Amniotic epithelial cell (primary cell): ENCODE results near the gene MYORG.

Source experiments
- DNase-seq: peaks from one replicate; pipeline ENCODE4 v3.0.0-alpha.2; 2010; ENCODE audit warnings: low read depth

The MYORG gene

DNA sequence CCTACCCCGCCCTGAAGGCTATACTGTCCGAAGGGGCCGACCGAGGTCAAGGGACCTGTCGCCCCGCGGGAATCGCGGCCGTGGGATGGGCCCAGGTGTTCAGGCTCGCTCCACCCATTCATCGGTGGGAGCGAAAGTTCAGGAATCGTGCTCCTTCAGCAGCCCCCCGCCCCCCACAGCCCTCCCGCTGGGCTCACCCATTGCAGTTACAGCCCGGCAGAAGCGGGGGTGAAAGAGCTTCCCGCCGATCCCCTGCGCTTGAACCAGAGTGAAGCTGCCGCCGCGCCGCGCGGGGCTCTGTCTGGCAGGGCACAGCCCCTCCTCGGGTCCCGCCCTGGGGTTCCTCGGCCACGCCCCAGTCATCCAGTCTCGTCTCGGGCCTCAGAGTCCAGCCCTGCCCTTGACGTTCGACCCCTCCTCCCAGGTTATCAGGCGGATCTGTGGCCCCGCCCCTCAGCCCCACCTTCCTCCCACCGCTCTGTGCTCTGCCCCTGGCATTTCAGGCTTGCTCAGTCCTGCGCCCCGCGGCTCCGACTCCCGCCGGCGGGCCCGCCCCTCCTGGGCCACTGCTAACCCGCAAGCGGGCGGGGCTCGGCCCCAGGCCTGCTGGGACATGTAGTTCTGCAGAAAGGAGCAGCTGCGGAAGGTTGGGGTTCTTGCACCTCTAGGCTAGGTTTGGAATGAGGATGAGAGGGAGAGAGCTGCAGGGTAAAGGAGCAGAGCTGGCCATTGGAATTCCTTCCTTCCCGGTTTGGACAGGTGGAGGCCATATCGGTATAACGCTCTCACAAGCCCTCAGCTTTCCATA lies at the start of gene MYORG:
MYORG (minus strand) TSS at position 303 of the 808 bp plus-strand sequence. CDS start 3,955 bp downstream, outside the sequence.
- DNase-seq: peak; percentile 89

GRCh38 chr9:34419716-34420504 lies 43.2 kb upstream of the MYORG start:
- no peak for DNase-seq

GRCh38 chr9:34417734-34418133 lies 41.0 kb upstream of the MYORG start:
- DNase-seq: no peak

GRCh38 chr9:34413231-34413852 lies 36.6 kb upstream of the MYORG start:
- DNase-seq: peak; percentile 53

GRCh38 chr9:34412336-34412735 lies 35.6 kb upstream of the MYORG start:
- DNase-seq: no peak

GRCh38 chr9:34409154-34409553 lies 32.5 kb upstream of the MYORG start:
- DNase-seq: no peak

DNA sequence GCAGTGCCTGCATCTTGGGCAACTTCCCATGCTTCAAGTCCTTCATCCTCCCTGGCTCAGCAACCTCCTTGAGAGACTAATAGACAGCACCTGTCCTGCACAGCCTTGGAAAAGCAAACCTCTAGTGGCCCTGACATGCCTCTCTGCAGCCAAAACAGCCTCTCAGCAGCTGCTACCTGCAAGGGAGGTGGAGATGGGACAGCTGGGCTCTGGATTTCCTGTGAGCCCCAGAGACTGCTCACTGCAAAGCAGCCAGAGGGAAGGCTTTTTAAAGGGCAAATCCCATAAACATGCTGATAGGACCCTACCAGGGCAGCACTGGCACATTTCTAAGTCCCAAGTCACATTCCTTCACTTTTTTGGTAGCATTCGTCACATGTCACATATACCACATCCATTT lies 31.5 kb upstream of the MYORG start:
- no peak for DNase-seq

- DNase-seq: no peak
Observed at GRCh38 chr9:34406219-34406618, 29.5 kb upstream of the MYORG start.

GRCh38 chr9:34405719-34406118 lies 29.0 kb upstream of the MYORG start:
- DNase-seq: peak; percentile 54

DNA sequence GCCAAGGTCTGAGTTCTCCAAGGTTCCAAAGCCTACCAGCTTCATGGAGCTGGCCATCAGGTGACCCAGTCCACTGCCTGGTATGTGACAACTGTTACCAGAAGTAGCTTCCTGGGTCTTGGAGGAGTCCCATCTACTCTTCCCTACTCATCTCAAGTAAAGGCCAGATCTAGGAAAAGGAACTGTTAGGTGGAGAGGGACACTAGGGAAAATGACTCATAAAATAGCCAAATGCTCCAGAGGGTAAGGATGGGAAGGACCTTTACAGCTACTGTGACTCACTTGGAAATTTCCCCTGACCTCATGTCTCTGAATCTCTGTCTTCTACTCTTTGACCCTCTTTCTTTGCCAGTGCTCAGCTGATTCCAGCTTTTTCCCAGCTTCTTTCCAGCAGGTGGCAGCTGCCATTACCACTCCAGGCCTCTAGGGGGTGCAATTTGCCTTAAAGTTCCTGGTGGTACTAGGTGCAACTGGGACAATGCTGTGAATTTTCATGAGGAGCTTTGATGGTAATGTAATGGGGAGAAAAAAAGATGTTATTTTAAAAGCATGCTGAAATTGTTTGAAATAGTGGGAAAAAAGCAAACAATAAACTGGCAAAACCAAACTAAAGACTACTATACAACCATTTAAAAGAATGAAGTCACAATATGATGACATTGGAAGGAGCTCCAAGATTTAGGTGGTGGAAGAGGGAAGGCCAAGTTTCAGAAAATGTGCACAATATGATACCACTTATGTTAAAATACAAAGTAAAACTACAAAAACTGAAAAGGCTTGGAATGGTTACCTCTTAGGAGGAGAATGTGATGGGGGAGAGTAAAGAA lies 27.1 kb upstream of the MYORG start:
- DNase-seq: peak; percentile 52

DNA sequence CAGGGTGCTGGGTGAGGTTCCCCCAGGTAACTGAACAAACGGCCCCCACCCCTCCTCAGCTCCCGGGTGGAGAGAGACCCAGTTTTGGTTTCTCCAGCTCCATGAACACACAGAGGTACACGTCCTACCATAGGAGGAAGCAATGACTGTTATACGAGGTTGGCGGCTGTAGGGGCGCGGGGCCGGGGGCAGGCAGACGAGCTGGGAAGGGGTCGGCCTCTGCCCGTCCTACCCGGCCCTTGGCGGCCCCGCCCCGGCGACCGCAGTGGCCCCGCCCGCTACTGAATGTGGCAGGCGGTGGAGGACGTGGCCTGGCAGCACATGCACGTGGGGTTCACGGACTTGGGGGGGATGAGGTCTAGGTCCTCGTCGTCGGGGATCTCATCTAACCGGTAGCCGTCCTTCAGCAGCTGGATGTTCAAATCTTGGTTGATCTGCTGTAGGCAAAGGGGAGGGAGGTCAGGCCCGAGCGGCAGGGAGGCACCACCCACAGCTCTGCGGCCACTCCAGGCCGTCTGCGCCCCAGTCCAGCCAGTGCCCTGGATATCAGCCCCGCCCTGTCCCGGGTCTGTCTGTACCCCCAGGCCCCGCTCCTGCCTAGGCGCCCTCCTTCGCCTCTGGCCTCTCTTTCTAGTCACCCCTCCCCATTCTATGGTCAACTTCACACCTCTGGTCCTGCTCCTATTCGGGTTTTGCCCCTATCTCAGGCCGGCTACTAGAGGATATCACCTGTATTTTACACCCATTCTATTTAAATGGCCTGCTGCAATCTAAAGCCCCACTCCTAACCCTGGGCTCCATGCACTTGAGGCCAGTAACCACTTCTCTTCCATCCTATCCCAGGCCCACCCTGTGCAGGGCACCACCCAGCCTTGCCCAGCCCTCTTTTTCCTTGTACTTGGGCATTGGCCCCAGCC lies 24.2 kb upstream of the MYORG start:
- DNase-seq: no peak

GRCh38 chr9:34400275-34400674 lies 23.6 kb upstream of the MYORG start:
- DNase-seq: no peak

DNA sequence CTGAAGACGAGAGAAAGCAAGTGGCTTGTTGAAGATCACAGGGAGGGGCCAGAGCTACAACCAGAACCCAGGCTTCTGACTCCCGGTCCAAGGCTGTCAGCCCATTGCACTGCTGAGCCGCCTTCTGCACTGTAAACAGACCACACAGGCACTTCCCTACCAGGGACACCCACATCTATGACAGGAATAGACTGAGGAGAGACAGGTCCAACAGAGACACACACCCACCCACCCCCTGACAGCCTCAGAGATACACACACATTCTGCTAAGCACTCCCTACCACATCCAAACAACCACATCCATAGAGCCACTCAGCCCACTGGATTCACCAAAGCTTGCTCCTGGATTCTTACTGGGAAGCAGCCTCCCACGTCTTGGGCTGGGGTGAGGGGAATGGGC lies 23.0 kb upstream of the MYORG start:
- no peak for DNase-seq

- no peak for DNase-seq
Observed at GRCh38 chr9:34398875-34399274, 22.2 kb upstream of the MYORG start.

GRCh38 chr9:34396276-34397214 lies 19.8 kb upstream of the MYORG start:
- DNase-seq: no peak

DNA sequence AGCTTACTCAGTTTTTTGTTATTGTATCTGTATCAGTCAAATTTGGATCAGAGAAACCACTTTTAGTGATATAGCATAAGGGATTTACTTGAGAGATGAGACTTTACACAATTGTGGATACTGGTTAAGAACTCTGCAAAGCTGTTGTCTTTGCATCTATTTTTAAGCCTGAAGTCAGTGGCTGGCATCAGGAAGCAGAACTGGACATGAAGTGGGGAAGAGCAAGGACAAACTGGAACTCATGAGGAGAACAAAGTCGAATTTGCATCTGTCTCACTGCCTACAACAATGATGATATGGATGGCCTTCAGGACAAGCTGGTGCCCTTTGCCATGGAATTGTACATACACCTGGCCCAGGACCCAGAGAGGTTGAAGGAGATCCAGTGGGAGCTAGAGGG lies 15.8 kb upstream of the MYORG start:
- DNase-seq: no peak

GRCh38 chr9:34387239-34387638 lies 10.5 kb upstream of the MYORG start:
- DNase-seq: no peak

DNA sequence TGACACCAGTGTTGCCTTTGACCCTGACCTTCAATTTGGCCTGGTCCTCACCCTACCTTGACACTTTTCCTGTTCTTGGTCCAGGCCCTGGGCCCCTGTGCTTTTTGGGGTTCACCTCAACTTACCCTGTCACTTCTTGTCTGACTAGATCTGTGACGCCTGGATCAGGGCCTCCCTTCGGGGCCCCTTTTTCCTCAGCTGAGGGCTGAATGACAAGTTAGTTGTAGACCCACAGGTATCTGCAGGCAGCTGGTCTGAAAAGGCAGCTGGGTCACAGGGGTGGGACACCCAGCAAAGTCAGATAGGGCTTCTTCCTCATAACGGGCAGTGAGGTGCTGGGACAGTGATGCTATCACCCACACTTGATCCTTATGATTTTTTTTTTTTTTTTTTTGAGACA lies 10.0 kb upstream of the MYORG start:
- no peak for DNase-seq

DNA sequence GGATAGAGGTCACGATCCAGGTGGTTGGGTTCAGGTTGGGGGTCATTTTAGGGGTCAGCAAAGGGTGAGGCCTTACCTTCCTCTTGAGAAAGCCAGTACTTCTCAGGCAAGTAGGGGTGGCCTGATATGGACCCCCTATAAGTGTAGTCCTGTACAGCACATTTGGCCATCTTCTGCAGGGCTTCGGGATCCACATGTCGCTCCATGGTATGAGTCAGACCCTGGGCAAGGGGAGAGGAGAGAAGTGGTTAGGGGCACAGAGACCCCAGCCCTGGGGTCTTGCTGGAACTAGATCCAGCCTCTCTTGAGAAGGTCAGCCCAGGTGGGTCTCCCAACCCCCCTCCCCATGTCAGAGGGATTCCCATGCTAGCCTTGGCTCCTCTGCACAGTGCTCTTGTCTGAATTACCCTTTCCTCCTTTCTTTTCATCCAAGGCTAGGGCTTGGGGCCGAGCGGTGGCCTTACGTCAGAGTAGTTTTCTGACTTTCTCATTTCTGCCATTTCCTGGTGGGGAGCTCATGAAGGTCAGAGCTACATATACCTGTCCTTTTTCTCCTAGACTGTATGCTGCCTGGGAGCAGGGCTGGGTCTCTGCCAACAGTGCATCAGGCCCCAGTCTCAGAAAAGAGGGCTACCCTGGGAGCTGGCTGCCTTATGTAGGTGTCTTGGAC lies 9.0 kb upstream of the MYORG start:
- no peak for DNase-seq
